ENCODE measurements around the gene SLC22A17.

DNA sequence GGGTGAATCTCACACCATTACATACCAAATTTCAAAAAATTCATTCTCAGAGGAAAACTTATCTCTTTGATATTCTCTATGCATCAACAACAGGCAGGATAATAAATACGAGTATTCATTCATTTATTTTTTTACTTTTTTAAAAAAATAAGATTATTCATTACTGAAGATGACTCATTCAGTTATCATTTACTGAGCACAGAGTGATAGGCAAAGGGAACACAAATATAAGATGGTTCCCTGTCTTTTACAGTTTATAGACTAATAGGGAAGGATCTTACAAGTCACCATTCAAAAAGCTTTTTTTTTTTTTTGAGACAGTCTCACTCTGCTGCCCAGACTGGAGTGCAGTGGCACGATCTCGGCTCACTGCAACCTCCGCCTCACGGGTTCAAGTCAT lies 36.4 kb downstream of the SLC22A17 start:
- TF ChIP-seq CREB1 (CRISPR knock-in tag; IDR thresholded peaks at IDR 0.05) (no peak), GRHL2 (CRISPR knock-in tag; IDR thresholded peaks at IDR 0.05; ENCODE audit: insufficient replicate concordance, severe bottlenecking) (no peak), FOXJ3 (CRISPR knock-in tag; IDR thresholded peaks at IDR 0.05; ENCODE audit: borderline replicate concordance) (no peak), ETV6 (CRISPR knock-in tag; IDR thresholded peaks at IDR 0.05) (no peak), NFYB (CRISPR knock-in tag; conservative IDR thresholded peaks at IDR 0.05; ENCODE audit: low read depth) (no peak), OVOL2 (CRISPR knock-in tag; IDR thresholded peaks at IDR 0.05; ENCODE audit: borderline replicate concordance) (no peak), NR1H2 (CRISPR knock-in tag; IDR thresholded peaks at IDR 0.05) (no peak), ATF1 (CRISPR knock-in tag; IDR thresholded peaks at IDR 0.05) (no peak), ELF4 (CRISPR knock-in tag; IDR thresholded peaks at IDR 0.05; ENCODE audit: low read depth) (no peak), GTF2I (CRISPR knock-in tag; conservative IDR thresholded peaks at IDR 0.05) (no peak), JUN (CRISPR knock-in tag; IDR thresholded peaks at IDR 0.05) (no peak), ZBTB21 (CRISPR knock-in tag; IDR thresholded peaks at IDR 0.05; ENCODE audit: borderline replicate concordance) (no peak)
- TF ChIP-seq, protein P1, sequence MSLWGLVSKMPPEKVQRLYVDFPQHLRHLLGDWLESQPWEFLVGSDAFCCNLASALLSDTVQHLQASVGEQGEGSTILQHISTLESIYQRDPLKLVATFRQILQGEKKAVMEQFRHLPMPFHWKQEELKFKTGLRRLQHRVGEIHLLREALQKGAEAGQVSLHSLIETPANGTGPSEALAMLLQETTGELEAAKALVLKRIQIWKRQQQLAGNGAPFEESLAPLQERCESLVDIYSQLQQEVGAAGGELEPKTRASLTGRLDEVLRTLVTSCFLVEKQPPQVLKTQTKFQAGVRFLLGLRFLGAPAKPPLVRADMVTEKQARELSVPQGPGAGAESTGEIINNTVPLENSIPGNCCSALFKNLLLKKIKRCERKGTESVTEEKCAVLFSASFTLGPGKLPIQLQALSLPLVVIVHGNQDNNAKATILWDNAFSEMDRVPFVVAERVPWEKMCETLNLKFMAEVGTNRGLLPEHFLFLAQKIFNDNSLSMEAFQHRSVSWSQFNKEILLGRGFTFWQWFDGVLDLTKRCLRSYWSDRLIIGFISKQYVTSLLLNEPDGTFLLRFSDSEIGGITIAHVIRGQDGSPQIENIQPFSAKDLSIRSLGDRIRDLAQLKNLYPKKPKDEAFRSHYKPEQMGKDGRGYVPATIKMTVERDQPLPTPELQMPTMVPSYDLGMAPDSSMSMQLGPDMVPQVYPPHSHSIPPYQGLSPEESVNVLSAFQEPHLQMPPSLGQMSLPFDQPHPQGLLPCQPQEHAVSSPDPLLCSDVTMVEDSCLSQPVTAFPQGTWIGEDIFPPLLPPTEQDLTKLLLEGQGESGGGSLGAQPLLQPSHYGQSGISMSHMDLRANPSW (CRISPR knock-in tag; conservative IDR thresholded peaks at IDR 0.05; ENCODE audit: low read depth) = no peak
- TF ChIP-seq, protein P2, sequence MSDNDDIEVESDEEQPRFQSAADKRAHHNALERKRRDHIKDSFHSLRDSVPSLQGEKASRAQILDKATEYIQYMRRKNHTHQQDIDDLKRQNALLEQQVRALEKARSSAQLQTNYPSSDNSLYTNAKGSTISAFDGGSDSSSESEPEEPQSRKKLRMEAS (CRISPR knock-in tag; IDR thresholded peaks at IDR 0.05) = no peak
